ENCODE data around the gene TBC1D5.
"Not testable (repeated sequence)": the region's sequence is repeated elsewhere in the genome, so short reads cannot be mapped to it uniquely, and the experiment has no call there.

Gene TBC1D5

DNA sequence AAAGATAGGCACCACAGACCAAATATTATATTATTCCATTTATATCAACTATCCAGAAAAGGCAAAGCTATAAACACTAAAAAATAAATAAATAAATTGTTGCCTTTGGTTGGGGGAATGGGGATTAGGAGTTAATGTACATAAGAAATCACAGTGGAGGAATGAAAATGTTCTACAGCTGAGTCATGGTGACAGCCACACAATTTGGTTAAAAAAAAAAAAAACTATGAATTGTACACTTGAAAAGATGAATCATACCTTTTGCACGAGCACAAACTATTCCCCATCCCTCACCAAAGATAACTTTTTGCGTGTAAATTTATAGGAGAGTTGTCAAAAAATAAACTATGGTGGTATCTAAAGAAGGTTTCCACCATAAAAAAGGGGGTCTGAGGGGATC is 103.2 kb downstream of the TBC1D5 start:
- DNase-seq: no peak

DNA sequence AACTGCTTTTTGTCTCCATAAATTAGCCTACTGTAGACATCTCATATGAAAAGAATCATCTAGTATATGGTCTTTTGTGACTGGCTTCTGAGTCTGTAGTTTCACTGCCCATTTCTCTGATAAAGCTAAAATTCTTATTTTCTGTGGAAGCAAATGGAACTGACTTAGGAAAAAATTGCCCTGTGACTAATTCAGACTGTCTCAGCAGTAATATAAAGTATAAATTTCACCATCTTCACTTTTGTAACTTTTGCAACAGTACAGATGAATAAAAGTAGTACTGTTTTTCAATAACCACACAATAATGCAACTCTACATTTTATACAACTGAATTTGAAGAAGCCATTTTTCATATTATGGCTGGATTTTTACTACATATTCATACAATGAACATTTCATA is 104.1 kb downstream of the TBC1D5 start:
- DNase-seq: no peak

- not testable (repeated sequence) for DNase-seq
Observed at GRCh38 chr3:17635675-17636074, 106.8 kb downstream of the TBC1D5 start.

GRCh38 chr3:17634964-17635363 is 107.5 kb downstream of the TBC1D5 start:
- DNase-seq: no peak

GRCh38 chr3:17634201-17634600 is 108.2 kb downstream of the TBC1D5 start:
- no peak for DNase-seq

- DNase-seq: no peak
Observed at GRCh38 chr3:17632401-17633100, 109.9 kb downstream of the TBC1D5 start.

- no peak for DNase-seq
Observed at GRCh38 chr3:17631609-17632008, 110.8 kb downstream of the TBC1D5 start.

DNA sequence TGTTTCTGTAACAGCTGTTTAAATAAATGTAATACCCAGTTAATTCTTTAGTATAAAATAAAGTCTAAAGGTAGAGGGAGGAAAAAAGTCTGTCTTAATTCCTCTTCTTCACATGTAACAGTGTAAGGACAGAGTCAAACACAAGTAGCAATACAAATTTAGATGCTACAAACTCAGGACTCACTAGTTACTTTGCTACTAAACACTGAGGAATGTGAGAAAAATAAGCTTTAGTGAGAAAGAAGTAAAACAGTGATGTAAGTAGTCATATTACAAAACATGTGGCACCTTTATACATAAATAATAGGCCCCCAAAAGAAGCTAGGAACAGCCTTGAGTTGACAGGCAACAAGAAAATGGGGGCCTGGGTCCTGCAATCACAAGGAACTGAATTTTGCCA is 113.0 kb downstream of the TBC1D5 start:
- DNase-seq: no peak

- DNase-seq: no peak
Observed at GRCh38 chr3:17626395-17626794, 116.0 kb downstream of the TBC1D5 start.

- DNase-seq: no peak
Observed at GRCh38 chr3:17625133-17625532, 117.3 kb downstream of the TBC1D5 start.

DNA sequence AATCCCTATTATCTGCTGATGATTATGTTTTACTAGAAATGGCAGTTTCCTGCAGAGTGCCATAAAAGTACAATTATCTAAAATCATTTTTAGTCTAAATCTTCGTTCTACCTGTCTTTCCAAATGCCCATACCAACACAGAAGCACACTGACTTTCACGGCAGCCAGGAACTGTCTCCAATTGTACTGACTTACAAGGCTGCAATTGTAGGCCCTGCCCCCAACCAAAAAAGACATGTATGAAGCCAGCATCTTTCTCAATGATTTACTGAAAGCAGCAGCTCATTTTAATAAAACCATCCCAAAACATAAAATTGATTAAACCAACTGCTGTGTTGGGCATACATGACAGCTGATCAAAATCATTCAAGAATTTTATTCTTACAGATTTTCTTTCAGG is 119.0 kb downstream of the TBC1D5 start:
- no peak for DNase-seq

- DNase-seq: no peak
Observed at GRCh38 chr3:17619968-17620367, 122.5 kb downstream of the TBC1D5 start.

- DNase-seq: not testable (repeated sequence)
Observed at GRCh38 chr3:17613017-17613416, 129.4 kb downstream of the TBC1D5 start.

DNA sequence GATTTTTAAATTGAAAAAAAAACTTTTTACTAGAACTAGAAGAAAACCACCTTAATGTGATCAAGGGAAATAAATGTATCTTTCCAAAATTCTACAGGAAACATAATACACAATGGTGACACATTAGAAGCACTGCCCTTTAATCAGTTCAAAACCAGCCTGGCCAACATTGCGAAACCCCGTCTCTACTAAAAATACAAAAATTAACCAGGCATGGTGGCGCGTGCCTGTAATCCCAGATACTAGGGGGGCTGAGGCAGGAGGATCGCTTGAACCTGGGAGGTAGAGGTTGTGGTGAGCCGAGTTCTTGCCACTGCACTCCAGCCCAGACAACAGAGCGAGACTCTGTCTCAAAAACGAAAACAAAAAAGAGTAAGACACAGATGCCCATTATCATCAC is 134.5 kb downstream of the TBC1D5 start:
- DNase-seq: no peak

- DNase-seq: no peak
Observed at GRCh38 chr3:17605934-17606333, 136.5 kb downstream of the TBC1D5 start.

- no peak for DNase-seq
Observed at GRCh38 chr3:17605032-17605431, 137.4 kb downstream of the TBC1D5 start.

DNA sequence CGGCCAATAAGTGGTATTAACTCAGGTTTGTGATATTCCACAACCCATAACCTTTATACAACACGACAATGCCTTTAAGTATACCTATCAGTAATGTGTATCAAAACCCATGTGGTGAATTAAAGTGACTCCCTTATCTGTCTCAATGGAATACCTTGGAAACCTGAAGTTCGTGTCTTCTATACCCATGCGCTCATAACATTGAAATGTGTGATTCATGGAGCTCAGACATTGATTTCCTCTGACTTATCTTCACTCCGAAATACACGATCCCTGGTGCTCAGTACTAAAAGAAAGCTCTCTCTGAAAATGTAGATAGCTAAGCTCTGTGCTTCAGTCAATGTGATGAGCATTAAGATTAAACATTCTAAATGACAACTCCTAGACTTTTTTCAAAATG is 140.3 kb downstream of the TBC1D5 start:
- DNase-seq: no peak

DNA sequence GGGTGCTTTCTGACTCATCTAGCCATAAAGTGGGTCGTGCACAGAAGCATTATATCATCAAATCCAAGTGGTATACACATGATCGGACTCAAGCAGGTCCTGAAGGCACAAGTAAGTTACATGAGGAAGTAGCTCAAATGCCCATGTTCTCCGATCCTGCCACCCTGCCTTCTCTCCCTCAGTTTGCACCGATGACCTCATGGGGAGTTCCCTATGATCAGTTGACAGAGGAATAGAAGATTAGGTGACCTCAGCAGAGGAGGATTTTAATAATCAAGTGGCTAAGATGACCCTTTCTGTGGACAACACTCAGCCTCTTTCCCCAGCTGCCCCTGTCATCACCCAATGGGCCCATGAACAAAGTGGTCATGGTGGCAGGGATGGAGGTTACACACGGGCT is 149.5 kb downstream of the TBC1D5 start:
- DNase-seq: no peak

DNA sequence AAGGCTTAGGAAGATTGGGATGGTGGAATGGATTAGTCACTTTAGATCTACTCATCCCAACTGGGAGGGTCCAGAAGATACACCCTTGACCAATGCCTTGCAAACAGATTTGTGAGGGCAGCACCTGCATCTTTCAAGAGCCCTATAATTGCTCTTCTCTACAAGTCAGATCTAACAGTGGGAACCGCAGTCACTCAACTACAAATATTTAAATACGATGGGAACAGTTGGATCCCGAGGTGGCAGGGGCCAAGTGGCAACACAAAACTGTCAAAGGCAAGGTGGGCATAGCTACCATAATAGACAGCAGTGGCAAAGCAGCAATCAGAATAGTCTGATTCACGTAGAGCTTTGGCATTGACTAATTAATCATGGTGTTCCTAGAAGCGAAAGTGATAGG is 152.0 kb downstream of the TBC1D5 start:
- no peak for DNase-seq

- DNase-seq: no peak
Observed at GRCh38 chr3:17589888-17590287, 152.5 kb downstream of the TBC1D5 start.

GRCh38 chr3:17588422-17588821 is 154.0 kb downstream of the TBC1D5 start:
- no peak for DNase-seq

DNA sequence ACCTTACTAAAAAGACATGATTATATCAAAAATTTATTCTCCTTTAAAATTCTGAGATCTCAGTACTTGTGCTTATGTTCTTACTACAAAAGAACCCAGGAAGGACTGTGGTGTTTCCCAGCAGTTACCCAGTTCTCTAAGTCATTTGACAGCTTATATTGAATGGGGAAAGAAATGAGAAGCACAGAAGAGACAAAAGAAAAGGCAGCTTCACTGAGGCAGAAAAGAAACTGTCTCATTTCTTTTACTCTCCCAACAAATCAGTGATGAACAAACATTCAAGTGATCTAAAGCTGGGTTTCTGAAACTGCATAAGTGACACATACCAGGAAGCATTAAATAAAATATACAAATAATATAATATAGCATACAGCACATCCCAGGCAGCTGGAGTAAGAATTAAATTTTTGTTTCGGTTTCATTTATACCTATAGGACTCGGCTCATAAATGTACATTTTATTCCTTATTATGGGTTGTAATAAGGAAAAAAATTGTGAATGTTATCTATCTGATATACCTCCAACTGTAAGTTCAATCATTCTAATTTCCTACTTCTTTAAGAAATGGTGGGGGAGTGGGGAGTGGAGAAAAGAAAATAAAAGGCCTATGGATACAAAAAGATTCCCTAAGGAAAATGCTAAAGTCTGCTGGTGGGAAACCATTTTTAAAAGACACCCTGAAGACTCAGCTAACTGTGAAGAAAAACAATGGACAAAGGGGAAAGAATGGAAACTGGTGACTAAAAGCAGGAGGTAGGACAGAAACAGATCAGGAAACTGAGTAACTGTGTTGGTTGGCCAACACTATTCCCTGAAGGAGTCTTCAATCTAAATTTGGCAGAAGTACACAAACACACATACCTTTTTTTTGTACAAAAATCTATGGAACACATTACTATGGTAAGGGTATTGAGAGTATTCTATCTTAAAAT is 156.8 kb downstream of the TBC1D5 start:
- DNase-seq: no peak

GRCh38 chr3:17584066-17584465 is 158.4 kb downstream of the TBC1D5 start:
- DNase-seq: no peak

- DNase-seq: no peak
Observed at GRCh38 chr3:17583530-17583929, 158.9 kb downstream of the TBC1D5 start.

Data from activated CD4-positive, alpha-beta T cell treated with anti-CD3 and anti-CD28 coated beads for 1 hour (primary cell).